Fibroblast of mammary gland (primary cell): ENCODE measurements around the gene PPP2R2D.

ENCODE experiments used
- DNase-seq: peaks from one replicate; pipeline ENCODE4 v3.0.0-alpha.2; 2010; ENCODE audit warnings: low read depth
- H3K4me3 ChIP-seq: 2 replicates; pipeline ENCODE4 v1.5.1; 2011; ENCODE audit warnings: low read depth, mild to moderate bottlenecking, low read length, moderate library complexity; ENCODE audit not compliant: control insufficient read depth
- CTCF ChIP-seq: conservative IDR thresholded peaks from 2 replicates; pipeline ENCODE4 v1.5.1; 2011; ENCODE audit warnings: low read depth, low read length, inconsistent platforms; ENCODE audit not compliant: control insufficient read depth, insufficient read depth

Gene PPP2R2D

GRCh38 chr10:131854579-131855335, 46.1 kb upstream of the PPP2R2D start:
- no peak for TF ChIP-seq CTCF
- H3K4me3 ChIP-seq: no peak overlapping the region
- no peak for DNase-seq

GRCh38 chr10:131855461-131856401, 45.1 kb upstream of the PPP2R2D start:
- H3K4me3 ChIP-seq: no peak overlapping the region
- no peak for DNase-seq
- no peak for TF ChIP-seq CTCF

- H3K4me3 ChIP-seq: no peak overlapping the region
- no peak for TF ChIP-seq CTCF
- DNase-seq: no peak
Observed at GRCh38 chr10:131856441-131857094, 44.2 kb upstream of the PPP2R2D start.

DNA sequence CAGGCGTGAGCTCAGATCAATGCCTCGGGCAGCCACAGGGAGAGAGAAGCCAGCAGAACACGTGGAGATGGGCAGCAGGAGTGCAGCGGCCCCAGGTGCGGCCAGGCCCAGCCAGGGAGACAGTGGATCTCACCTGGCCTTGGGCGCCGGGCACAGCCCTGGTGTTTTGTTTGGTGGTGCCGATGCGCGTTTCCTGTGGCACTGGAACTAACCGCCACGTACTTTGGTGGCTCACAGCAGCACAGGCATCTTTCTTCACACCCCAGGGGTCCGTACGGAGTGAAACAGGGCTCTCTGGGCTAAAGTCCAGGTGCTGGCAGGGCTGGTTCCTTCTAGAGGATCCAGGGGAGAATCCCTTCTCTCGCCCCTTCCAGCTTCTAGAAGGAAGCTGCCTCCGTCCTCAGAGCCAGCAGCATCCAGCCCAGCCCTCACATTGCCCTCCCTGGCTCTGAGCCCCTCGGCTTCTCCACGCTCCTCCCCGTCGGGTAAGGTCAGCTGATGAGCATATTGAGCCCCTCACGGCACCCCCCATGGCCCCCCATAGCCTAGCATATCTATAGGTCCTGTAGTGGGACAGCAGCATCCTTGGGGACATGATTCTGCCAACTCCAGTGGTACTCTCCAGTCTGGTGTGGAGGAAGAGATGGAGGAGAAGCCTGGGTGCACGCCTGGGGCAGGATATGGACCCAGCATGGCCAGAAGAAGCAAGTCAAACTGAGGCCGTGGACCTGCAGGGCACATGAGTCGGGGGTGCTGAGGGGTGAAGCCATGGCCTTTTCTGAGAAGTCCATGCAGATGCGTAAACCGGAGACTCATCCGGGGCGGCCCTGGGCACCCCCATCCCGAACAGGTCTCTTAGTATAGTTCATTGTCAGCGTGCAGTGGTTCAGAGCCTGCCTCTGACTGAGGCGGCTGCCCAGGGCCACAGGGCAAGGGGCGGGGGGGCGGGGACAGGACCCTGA, 43.4 kb upstream of the PPP2R2D start:
- no peak for DNase-seq
- no peak for TF ChIP-seq CTCF

DNA sequence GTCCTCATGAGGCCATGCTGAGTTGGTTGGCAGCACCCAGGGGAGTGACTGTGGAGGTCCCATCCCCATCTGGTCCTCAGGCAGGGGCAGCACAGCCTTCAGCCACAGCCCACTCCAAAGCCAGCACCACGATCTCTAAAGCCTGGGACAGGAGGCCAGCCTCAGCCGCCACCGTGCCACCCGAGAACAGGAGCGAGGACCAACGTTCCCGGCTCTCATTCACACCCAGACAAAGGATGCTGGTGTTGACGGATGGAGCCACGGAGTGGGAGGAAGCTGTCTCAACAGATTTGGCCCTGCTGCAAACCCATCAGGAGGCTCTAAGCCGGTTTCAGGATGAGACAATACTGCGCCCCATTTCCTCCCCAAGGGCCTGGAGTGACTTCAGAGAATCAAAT, 42.7 kb upstream of the PPP2R2D start:
- no peak for TF ChIP-seq CTCF

More for the DNA sequence above, 43.4 kb upstream of the PPP2R2D start:
- H3K4me3 ChIP-seq: no peak overlapping the region

More for the DNA sequence above, 42.7 kb upstream of the PPP2R2D start:
- DNase-seq: no peak
- no peak overlapping the region for H3K4me3 ChIP-seq
